Non-pigmented ciliary epithelial cell (primary cell): Measurements from ENCODE around the gene TEKT2.

Source experiments
- DNase-seq: peaks from one replicate; pipeline ENCODE4 v3.0.0-alpha.2; 2010; ENCODE audit warnings: low read depth

The TEKT2 gene

DNA sequence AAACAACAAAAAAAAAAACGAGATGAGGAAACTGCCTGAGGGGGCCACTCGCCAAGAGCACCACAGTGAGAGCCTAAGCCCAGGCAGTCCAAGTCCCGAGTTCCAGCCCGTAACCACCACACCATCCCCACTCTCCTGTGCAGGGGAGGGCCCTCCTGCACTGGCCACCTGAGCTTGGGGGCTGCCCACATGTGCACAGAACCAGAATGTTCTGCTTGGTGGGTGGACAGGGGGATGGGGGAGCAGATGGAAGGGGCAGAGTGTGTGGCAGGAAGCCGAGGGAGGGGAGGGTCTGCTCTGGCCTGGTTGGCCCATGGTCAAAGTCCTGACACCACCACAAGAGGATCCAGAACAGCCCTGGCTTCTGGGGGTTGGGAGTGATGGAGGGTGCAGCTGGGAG is 22.4 kb downstream of the TEKT2 start:
- DNase-seq, result no peak

DNA sequence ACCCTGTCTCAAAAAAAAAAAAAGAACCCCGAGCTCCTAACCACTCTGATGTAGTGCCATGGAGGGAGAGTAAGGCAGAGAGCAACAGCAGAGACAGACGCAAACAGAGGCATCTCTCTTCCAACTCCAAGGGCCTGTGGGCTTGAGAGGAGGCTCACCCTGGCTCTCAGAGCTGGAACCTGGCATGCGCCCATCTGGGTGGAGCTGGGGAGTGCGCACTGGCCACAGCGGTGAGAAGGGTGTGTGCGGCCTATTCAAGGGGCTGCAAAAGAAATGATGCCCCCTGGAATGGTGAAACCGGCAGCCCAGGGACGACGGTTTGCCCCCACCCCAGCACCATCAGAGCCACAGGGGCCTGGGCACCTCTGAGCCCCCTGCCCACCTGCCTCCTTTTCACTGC is 23.5 kb downstream of the TEKT2 start:
- no peak for DNase-seq

DNA sequence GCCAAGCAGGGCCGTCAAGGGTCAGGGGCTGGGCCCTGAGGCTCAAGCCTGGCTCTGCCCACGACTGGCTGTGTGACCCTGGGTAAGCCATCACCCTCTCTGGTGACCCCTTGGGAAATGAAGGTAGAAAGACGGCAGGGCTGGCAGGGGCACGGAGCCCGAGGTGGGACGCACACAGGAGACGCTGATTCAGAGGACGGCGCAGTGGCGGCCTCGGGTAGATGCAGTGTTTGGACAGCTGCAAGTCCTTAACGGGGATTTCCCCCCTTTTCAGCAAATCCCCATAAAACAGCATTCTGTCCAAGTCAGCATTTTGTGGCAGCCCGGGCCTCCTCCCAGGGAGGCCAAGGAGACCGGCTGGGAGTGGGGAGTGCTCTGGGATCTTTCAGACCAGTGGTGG is 24.4 kb downstream of the TEKT2 start:
- no peak for DNase-seq

DNA sequence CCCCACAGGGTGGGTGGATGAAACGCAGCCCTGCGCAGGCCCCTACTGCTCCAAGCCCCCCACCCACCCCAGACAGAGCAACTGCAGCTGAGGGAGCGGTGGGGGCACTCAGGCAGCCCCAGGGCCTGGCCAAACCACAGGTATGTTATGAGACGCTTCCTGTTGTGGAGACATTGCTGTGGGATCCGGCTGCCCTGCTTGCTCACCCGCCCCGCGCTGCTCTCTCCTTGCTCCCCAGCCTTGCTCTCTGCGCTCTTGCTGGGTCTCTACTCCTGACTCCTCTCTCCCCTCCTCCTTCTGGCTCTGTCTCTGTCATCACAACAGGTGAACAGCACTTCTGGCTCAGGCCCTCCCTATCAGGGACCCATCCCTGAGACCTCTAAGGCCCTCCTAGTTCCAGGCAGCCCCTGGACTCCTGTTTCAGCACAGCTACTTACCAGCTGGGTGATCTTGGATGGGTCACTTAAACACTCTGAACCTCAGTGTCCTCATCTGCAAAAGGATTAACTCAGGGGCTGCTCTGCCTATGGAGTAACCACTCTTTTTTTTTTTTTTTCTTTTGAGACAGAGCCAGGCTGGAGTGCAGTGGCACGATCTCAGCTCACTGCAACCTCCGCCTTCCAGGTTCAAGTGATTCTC is 25.3 kb downstream of the TEKT2 start:
- DNase-seq, result no peak

DNA sequence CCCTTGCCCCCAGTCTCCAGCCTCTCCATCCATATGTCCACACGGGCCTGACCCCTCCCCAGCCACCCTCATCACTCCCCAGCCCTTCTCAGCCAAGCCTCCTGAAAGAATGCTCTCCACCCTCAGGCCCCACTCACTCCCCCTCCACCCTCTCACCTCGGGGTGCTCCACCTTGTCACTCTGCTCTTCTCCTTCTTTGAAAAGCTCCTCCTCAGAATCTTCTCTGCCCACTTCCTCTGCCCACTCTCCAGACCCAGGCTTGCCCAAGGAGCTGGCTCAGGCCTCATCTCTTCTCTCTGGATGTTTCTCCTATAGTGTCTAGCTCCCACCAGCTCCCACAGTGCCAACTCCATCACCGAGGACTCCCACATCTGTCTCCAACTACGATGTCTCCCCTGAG is 27.3 kb downstream of the TEKT2 start:
- no peak for DNase-seq

DNA sequence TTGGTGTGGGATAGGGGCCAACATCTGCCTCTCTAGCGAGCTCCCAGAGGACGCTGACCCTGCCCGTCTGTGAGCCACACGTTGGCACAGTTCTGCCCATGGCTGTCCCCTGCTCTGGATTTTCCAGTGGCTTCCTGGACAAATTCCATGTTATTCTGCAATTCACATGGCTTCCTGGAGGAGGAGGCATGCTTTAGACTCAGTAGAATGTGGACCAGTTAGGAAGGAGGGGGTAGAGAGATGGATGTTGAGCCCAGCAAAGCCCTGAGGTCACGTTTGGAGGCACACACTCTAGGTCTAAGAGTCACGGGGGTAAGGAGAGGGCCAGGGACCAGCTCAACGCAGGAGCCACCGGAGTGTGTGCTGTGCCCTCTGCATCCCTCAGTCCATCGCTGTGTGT is 28.9 kb downstream of the TEKT2 start:
- no peak for DNase-seq

DNA sequence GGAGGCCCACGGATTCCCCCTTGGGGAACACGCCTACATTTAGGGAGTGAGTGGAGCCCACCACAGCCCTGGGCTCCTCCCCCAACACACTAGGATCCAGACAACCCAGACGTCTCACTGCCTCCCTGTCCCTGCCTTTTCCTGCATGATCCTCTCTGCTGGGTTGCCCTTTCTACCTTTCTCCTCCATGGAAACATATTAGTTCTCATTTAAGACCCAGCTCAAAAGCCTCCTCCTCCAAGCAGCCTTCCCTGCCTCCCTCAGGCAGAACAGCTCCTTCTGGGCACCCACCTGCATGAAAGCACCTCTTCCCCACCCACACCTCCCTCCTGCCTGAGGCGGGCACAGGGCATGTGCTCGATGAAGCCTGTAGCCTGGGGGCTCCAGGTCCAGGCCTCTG is 30.5 kb downstream of the TEKT2 start:
- no peak for DNase-seq

DNA sequence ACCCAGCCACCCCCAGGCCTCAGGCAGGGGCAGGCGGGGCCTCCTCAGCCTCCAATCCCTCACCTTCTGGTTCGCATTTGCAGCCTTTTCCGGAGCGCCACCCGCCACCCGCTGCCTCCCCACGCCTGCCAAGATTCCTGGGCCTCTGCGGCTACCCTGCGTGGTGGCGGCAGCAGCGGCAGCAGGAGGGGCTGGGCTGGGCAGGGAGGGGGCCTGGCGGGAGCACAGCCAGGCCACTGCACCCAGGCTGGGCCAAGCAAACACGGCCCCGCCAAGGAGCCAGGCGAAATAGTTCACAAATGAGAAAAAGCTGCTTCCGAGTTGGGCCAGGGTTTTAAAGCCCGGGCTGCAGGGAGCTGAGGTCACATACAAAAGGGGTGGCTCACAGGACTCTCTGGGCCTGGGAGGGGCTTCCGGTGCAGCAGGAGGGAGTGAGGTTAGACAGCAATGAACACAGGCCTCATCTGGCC is 31.3 kb downstream of the TEKT2 start:
- no peak for DNase-seq

DNA sequence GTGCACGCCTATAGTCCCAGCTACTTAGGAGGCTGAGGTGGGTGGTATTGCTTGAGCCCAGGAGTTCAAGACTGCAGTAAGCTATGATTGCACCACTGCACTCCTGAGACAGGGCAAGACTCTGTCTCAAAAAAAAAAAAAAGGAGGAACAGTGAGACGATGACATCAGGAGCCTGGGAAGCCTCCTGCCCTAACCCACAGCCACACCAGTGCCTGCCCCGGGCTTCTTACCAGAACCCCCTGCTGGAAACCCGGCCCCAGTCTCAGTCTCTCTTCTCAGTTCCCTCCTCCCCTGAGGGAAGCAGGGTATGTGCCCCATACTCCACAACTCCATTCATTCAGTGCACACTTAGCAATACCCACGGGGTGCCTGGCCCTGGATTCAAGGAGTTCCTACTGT is 32.0 kb downstream of the TEKT2 start:
- DNase-seq, result no peak

DNA sequence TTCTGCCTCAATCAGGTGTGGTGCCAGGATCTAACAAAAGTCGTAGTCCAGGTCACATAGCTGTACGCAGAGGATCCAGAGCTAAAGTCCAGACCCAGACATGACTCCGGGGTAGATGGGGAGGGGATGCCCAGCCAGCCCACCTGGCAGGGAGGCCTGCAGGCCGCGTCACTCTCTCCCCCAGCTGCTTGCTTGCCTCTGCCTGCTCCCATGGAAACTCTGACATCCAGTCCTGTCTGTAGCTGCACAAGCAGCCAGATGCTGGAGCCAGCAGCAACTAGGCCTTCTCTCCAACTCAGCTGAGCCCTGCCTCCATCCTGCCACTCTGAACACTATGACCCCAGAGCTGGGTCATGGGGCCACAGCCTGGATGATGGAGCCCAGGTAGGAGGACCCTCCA is 33.0 kb downstream of the TEKT2 start:
- no peak for DNase-seq

DNA sequence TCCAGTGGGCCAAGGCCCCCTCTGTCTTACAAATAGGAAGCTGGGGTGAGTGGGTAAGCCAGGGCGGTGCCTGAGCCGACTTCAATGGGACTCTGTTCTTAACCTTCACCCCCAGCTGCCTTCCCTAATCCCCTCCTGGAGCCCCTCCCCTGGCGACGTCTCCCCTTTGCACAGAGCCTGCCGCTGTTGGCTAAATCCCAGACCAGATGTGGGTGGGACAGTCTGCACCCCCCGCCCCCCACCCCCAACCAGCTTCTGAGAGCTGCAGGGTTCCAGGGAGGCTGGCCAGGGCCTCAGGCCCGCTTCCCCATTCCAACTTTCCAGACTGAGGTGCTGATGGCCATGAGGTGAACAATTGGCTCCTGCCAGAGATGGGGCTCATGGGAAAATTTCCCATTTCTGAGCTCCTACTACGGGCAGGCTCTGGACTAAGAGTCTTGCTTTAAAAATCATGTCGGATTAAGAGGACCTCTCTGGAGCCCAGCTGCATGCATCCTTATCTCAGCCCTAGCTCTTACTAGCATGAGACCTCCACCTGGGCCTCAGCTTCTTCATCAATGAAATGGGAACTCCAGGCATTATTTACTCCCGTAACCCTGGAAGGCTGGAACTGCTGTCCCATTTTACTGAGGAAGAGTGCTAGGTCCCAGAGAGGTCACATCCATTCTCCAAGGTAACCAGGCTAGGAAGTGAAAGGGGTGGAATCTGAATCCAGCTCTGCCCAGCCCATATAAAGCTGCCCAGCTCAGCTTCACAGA is 34.7 kb downstream of the TEKT2 start:
- DNase-seq, result no peak

DNA sequence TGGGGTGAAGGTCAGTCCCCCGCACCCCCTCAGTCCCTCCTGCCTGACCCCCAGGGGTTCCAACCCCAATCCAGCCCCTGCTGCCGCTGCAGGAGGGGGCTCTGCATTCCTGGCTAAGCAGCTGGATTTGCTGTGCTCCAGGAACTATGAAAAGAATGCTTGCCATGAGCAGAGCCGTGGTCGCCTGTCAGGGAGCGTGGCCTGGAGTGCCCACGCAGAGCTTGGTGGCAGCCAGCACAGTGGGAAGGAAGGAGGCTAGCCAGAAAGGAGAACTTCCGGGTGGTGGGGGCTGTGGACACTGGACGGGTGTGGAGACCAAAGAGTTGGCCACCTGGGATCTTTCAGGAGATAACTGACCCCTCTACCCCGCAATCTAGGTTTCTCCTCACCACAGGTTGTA is 35.6 kb downstream of the TEKT2 start:
- no peak for DNase-seq

DNA sequence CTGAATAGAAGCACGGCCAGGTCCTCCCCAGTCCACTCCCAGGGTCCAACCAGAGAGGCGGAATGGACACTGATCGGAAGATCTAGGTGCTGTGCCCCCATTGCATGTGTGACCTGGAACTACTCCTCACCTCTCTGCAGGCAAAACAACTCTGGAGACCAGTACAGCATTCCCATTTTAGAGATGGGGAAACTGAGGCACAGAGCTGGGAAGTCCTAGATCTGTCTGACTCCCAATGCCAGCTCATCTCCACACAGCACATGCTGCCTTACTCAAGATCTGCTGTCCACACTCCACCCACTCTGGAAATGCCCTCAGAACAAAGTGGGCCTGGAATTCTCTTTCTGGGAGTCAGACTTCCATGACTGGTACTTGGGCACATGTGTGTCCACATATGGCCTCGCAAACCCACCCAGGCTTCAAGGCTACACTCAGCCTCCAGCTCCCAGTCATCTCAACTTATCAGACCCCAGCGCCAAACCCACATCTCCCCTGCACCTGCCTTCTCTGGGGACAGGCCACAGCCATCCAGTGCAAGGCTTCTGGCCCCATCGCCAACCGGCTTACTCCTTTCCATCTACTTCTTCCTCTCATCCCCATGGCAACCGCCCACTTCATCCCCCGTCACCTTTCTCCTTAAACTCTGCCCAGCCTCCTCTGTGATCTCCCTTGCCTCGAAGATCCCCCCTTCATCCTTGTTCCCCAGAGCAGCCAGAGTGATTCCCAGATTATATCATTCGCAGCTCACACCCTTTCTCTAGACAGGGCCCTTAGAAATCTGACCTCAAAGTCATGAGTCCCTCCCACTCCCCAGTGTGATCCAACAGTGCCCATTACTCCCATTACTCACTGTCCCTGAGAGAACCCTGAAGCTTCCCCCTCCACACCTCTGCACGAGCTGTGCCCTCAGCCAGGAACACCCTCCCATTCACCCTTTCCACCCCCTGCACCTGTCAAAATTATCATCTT is 38.5 kb downstream of the TEKT2 start:
- DNase-seq, result no peak

DNA sequence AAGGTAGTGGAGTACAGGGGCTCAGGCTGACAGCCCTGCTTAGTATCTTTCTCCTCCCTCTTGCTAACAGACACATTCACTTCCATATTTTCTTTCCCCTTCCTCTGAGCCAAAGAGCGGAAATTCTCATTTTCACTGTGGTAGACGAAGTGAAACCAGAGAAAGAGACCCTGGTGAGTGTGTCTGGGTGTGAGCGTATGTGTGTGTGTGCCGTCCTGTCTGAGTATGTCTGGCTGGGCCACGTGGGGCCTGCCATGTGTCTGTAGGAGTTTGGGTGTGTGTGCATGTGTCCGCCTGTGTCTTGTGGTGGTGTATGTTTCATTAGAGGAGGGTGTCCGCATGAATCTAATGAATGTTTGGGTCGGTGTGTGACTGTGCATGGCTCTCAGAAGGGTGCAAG is 39.5 kb downstream of the TEKT2 start:
- DNase-seq, result no peak

DNA sequence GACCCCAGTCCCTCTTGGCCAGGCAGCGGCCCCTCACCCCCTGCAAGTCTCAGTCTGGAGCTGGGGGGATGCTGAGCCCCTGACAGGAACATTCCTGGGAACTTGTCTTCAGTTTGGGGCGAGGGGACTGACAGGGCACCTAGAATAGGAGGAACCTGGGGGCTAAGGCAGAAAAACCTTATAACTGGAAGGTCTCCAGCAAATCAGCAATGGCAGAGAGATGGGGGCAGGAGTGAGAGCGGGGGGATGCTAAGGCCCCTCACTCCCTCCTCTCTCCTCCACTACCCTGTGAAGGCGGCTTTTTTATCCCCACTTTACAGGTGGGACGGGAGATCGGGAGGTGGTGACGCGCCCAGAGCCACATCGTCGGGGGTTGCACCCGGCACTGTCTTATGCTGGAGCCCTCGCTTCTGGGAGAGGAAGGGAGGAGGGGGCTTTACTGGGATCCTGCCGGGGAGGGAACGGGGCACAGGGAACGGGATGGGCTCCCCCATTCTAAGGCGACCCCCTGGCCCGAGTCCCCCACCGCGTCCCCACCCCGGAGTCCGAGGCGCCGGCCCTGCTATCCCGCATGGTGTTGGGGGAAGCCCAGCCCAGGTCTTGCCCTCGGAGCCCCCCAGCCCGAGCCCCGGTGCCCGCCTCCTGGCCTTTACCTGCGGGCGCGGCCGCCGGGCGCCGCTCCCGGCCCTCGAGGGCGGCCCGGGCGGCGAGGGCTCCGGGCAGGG is 40.7 kb downstream of the TEKT2 start:
- DNase-seq, result no peak

DNA sequence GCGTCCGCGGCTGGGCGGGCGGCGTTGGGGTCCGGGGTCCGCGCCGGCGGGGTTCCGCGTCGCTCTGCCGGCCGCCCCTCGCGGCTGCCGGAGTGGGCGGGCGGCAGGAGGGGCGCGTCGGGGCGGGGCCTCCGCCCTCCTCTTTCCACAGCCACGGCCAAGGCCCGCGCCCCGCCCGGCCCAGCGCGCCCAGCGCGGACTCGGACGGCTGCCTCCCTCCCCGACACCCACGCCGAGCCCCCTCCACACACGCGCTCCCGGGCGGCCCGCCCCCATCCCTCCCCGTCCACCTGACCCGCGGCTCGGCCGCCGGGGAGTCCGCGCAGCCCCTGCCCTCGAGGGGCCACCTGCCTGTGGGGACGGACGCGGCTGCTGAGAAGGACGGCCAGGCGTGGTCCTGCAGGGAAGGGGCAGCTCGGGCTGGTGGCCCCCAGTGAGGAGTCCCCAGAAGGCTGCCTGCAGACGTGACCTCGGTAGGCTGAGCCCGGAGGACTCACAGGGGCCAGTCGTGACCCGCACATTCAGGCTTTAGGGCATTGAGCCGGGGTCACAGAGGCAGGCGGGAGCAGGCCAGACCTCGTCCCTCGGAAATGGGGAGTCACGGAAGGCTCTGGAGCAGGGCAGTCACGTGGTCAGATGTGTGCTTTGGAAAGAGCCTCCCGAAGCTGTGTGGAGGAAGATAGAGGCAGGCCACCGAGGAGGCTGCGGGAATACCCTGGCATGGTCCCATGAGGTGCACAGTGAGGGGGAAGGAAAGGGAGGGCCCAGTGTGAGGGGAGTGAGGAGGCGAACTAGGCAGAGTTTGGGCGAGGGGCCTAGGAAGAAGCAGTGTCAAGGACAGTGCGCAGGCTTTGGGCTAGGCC is 41.5 kb downstream of the TEKT2 start, which contains the start of gene COL8A2:
COL8A2 (minus strand) TSS at position 94 of the 863 bp plus-strand sequence. CDS start 24,980 bp downstream, outside the sequence.
- DNase-seq, result no peak

DNA sequence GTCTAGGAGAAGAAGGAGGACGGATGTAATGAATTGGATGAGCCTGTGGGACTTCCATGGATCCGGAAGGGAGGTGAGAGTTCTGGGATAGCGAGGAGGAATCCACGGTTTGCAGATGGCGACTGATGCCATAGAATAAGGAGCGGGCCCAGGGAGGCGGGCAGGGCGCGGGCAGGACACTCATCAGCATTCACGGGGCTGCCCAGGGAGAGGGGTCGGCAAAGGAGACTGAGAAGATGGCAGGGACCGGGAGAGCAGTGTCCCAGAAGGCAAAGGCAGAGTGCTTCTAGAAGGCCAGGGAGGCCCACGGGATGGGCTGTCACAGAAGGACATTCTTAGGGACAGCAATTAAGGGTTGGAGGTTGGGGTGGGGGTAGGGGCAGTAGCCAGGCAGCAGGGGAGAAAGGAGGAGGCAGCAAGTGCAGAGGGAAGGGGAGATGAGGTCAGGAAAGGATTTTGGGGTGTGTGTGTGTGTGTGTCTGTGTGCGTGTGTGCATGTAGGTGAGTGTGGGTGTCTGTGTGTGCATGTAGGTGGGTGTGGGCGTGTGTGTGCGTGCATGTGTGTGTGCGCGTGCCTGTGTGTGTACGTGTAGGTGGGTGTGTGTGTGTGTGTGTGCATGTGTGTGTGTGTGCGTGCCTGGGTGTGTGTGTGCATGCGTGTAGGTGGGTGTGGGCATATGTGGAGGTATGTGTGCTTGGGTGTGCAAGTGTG is 42.3 kb downstream of the TEKT2 start:
- DNase-seq, result no peak

DNA sequence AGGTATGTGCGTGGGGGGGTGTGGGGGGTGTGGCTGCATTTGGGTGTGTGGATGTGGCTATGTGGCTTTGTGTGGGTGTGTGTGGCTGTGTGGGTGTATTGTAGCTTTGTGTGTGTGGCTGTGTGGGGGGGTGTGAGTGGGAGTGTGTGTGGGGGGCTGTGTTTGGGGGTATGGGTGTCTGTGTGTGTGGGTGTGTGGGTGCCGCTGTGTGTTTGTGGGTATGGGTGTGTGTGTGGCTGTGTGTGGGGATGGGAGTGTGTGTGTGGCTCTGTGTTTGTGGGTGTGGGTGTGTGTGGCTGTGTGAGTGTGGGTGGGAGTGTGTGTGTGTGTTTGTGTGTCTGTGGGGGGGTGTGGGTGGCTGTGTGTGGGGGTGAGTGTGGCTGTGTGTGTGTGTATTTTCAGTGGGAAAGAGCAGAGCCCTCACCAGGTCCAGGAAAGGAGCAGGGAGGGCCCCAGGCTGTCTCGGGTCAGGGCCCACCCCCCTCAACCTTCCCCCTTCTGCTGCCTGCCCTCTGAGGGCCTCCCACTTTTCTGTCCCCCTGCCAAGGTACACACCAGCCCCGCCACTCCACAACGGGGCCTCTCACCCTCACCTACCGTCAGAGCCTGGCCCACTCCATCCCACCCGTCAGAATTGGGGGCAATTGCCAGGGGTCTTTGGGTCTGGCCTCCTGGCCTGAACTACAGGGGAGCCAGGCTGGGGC is 43.1 kb downstream of the TEKT2 start:
- no peak for DNase-seq

DNA sequence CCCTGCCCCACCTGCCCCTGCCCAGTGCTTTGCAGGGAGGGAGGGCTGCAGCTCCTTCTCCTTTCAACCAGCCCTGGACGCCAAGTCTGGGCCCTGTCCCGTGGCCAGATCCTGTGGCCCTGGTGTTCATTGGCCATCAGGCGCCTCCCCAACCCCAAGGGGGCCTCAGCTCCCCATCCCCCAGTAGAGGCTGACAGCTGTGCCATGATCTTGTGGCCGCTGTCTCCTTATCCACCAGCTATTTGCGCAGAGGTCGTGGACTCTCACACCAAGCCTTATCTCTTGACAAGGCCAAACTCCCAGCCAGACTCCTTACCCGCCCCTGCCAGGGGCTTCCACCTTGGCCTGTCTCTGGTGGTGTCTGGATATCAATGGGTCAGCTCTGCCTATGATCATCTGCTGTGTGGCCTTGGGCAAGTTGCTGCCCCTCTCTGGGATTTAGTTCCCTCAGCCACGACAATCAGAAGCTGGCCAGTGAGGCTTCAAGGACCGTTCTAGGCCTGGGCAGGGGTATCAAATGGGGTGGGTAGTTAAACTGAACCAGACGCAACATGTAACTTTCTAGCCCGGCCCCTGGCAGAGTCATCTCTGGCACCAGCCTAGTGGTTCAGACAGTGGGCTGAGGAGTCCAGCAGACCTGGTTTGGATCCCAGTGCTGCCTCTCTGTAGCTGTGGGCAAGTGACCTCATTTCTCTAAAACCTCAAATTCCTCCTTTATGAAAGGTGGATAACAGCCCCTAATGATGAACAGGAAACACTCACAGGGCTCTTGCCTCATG is 44.4 kb downstream of the TEKT2 start:
- no peak for DNase-seq
